Activated naive CD4-positive, alpha-beta T cell treated with anti-CD3 and anti-CD28 coated beads, Interleukin-2, amount 50 U/mL, for 72 hours (primary cell): ENCODE results near the gene SNX1. TPM values are rescaled to one million over a fixed set of nuclear protein-coding genes. Genes with fewer than 3 reads are reported as not detected.
"Not testable (repeated sequence)": the region's sequence is repeated elsewhere in the genome, so short reads cannot be mapped to it uniquely, and the experiment has no call there.

Experiments
- ATAC-seq, 2 donors: fragments of 150-1000 bp; cut with Tn5 transposase; 2 replicates each; pipeline ENCODE4 v1.10.0; 2021; ENCODE audit warnings: mild to moderate bottlenecking in 2 of 2, moderate library complexity in 2 of 2
- DNase-seq, 2 donors: peaks; one replicate each; pipeline ENCODE4 v3.0.0; 2021 to 2022; ENCODE audit warnings: low spot score in 2 of 2
- H3K27ac Mint-ChIP-seq, 2 donors: one replicate each; pipeline ENCODE4 v1.8.0; 2022; ENCODE audit warnings: mild to moderate bottlenecking in 2 of 2, mixed read lengths in 2 of 2
- H3K36me3 Mint-ChIP-seq, 2 donors: one replicate each; pipeline ENCODE4 v1.8.0; 2022; ENCODE audit warnings: mixed read lengths in 2 of 2
- H3K9me3 Mint-ChIP-seq, 2 donors: one replicate each; pipeline ENCODE4 v1.8.0; 2022; ENCODE audit warnings: mixed read lengths in 2 of 2
- total RNA-seq, 2 donors: library from RNA; stranded (reverse); gene quantifications; one replicate each; pipeline ENCODE4 v1.2.3, GENCODE V29; 2022

The SNX1 gene
- total RNA-seq, 2 donors from 2014 or later = 58.8 to 128 TPM

DNA sequence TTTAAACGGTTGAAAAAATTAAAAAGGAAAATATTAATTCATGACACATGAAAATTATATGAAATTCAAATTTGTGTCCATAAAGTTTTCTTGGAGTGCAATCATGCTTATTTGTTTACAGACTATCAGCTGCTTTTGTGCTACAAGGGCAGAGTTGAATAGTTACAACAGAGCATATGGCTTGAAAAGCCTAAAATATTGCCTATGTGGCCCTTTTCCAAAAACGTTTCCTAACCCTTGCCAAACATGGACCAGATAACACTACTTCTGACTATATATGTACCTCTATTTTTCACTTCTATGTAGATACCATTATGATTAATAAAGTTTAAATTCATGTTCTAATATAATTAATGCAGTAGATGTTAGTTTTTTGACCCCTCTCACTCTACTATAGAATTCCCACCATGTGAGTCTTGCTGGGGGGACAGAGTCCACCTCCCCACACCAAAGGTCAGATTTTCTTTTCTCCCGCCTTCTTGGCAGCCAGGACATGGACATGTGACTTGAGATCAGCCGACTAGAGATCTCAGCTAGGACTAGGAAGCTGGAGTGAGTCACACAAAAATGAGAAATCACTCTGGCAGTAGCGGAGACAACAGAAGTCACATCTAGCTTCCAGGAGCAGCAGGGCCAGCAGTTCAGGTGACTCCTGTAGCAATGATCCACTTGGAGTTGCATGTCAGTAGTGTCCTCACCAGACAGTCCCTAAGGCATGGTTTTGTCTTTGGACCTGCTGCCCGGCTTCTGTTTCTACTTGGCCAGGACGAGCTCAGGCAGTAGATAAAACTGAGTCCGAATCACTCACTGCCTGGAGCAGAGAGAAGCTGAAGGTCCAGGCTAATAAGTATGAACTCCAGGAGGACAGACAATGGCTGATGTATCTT, 24.6 kb upstream of the SNX1 start:
- ATAC-seq (no peak), DNase-seq (no peak)
- Mint-ChIP-seq H3K9me3 (no peaks in the 10 kb centered on the region), H3K36me3 (no peaks in the 10 kb centered on the region), H3K27ac (no peak overlapping the region)

DNA sequence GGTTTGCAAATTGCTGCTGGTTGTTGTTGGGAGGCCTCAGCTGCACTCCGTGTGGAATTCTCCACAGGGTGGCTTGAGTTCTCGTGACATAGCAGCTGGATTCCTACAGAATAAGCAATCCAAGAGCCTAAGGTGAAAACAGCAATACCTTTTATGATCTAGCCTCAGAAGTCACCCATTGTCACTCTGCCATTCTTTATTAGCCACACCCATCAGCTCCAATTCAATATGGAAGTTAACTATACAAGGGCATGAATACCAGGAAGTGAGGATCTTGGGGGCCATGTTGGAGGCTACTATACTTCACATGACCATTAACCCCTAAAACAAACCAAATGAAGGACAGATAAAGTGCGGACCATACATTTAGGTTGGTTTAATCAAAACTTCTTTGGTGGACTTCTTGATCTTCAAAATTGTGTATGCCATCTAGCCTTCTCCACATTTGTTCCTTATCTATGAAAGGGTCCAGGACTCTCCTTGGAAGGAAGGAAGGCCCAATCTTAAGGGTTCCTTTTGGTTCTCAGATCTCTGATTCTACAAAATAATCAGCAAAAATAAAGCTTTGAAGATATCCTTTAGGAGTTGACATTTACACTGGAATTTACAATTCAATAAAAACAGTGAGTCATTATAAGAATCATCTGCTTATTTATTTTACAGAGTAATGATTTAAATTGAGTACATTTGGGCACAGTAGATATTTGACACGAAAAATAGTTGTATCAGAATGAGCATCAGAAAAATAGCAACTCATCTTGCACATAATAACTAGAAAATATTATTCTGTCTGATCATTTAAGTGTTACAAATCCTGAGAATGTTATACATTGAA, 23.6 kb upstream of the SNX1 start:
- DNase-seq (no peak), ATAC-seq (no peak)
- H3K27ac Mint-ChIP-seq = no peak overlapping the region
- no peaks in the 10 kb centered on the region for H3K36me3 Mint-ChIP-seq
- H3K9me3 Mint-ChIP-seq = no peaks in the 10 kb centered on the region

DNA sequence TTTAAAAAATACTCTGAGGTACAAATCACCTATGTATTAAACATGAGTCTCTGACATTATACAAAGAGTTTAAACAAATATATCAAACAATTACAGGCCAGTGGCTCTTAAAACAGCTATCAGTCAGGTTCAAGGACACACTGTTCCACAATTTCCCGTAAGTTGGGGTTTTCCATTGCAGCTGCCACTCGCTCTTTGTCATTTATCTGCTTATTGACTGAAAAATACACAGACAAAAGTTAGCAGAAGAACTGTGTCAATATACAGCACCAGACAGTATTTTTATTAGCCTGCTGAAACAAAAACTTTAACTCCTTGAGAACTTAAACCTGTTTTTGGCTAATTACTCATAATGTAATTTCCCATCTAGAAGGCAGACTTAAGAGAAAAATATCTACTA, 23.0 kb upstream of the SNX1 start:
- Mint-ChIP-seq H3K9me3 (no peaks in the 10 kb centered on the region), H3K27ac (no peak overlapping the region), H3K36me3 (peaks cover 0 to 4% of the 10 kb centered on the region in 2 donors)
- ATAC-seq = no peak
- no peak for DNase-seq

DNA sequence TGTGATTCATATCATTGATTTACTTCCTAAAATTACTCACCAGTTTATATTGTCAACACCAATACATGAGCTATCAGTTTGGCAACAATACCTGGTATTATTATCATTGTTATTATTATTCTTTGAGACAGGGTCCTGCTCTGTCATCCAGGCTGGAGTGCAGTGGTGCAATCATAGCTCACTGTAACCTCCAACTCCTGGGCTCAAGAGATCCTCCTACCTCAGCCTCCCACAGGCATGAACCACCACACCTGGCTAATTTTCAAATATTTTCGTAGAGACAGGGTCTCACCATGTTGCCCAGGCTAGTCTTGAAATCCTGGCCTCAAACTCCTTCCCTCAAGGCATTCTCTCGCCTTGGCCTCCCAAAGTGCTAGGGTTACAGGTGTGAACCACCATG, 22.3 kb upstream of the SNX1 start:
- not testable (repeated sequence) for H3K27ac Mint-ChIP-seq, H3K9me3 Mint-ChIP-seq, ATAC-seq, DNase-seq, H3K36me3 Mint-ChIP-seq

DNA sequence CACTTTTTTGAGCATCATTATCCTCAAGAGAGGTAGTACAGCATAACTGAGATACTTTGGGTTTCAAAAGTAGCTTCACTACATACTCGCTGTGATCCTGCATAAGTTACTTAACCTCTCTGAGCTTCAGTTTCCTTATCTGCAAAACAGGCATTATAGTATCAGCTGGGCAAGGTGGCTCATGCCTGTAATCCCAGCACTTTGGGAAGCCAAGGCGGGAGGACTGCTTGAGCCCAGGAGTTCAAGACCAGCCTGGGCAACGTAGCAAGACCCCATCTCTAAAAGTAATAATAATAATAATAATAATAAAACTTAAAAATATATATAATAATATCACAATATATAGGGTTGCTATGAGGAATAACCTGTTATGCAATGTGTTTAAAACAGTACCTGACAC, 13.0 kb upstream of the SNX1 start:
- Mint-ChIP-seq H3K27ac (no peak overlapping the region), H3K36me3 (peaks cover 0 to 11% of the 10 kb centered on the region in 2 donors), H3K9me3 (no peaks in the 10 kb centered on the region)
- DNase-seq (no peak), ATAC-seq (no peak)

DNA sequence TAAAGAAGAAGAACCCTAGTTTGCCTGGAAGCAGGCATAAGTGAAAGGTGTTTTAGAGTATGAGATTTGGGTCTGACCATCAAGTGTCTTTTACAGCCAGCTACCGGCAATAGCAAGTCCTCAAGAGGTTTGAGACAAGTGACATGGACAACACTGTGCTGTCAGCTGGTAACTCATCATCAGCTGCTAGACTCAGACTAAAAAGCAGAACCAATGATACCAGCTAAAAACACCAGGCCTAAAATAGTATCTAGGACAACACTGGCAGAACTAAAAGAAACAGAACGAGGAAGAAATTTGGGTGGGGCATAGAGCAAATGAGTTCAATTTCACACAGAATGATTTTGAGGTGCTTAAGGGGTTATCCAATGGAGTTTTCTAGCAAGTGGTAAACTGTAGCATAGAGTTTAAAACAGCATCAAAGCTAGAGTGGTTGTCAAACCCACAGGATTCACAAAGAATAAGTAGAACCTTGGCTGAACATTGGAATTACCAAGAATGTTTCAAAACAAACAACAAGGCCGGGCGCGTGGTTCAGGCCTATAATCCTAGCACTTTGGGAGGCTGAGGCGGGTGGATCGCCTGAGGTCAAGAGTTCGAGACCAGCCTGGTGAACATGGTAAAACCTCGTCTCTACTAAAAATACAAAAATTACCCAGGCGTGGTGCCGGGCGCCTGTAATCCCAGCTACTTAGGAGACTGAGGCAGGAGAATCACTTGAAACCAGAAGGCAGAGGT, 6.1 kb upstream of the SNX1 start:
- no peak for DNase-seq

DNA sequence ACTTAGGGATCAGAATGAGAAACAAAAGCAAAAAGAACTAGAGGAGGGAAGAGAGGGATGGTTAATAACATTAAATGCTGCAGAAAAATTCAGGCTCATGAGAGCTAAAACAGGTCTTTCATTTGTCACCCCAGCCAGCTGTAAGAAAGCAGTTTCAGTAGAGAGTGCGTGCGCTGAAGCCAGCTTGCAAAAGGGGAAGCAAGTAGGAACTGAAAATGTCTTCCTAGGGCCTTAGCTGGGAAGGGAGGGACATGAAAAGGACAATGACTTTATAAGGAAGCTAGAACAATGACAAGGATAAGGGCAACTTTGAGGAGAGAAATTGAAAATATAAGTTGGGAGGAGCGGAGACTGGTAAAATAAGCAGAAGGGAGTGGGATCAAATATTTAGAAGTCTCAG, 5.3 kb upstream of the SNX1 start:
- no peak for ATAC-seq
- Mint-ChIP-seq H3K9me3 (peaks cover 0 to 4% of the 10 kb centered on the region in 2 donors), H3K27ac (peak overlapping the region in 1 of 2 donors; percentile 3), H3K36me3 (peaks cover 19 to 38% of the 10 kb centered on the region in 2 donors)
- DNase-seq = no peak

More for the DNA sequence above, 6.1 kb upstream of the SNX1 start:
- no peak for ATAC-seq
- Mint-ChIP-seq H3K9me3 (peaks cover 0 to 4% of the 10 kb centered on the region in 2 donors), H3K27ac (peak overlapping the region; percentile 31 to 59), H3K36me3 (peaks cover 19 to 38% of the 10 kb centered on the region in 2 donors)

DNA sequence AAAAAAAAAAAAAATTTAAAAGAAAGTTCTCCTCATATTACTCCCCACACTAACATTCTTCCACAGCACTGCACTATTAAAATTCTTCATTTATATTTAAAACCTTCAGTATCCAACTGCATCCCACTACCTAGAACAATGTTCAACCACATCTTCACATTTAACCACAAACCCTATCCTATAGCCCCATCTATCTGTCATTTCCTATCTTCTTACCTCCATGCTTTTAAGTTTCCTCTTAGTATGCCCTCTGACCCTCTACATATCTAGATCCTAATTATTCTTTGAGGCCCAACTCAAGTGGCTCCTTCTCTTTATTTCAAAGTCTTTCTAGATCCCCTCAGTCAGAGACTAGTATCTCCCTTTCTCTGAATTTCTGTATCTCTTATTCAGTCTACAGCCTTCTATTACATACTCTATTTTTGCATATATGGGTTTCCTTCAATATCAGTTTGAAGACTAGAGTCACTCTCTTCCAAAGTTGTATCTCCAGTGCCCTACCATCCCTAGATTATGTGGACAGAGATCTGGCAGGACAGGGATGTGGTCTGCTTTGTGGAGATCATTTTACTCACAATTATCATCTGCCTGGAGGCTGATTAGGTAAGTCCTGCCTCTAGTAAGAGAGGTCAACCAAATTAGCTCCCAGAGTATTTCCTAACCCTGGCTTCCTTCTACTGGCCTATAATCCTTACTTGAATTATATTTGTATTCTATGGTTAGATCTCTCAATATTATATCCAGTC, 3.5 kb upstream of the SNX1 start:
- DNase-seq (no peak), ATAC-seq (no peak)
- Mint-ChIP-seq H3K27ac (peak overlapping the region; percentile 97 to 99), H3K9me3 (peaks cover 0 to 4% of the 10 kb centered on the region in 2 donors), H3K36me3 (peaks cover 19 to 38% of the 10 kb centered on the region in 2 donors)

DNA sequence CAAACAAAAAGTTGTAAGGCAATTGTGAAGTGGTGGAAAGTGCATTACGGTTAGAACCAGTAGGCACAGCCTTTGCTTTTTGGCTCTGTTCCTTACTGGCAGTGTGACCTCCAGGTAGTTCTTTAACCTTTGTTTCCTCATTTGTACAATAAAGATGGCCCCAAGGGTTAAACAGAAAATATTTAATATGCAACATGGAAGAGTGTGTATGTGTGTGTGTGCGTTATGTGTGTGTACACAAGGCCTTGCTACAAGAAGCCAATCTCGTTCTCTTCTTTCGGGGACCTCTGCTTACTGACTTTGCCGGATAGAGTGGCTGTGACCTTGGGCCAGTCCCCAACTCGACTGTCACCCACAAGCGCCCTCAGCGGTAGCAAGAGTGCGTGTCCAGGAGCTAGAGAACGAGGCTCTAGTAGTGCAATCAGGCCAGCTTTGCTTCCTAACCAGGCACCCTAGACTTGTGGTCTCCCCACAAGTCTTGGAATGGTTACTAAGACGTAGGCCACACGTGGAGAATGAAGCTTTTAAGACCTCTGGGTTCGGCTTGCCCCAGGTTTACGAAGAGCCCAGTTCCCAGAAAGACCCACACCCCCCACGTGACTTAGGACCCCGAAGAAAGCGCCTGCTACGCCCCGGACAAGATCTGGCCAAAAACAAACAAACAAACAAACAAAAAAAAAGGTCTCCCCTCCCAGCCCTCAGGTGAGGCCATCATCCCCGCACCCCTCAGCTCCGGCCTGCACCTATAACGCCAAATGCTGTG, 2.7 kb upstream of the SNX1 start:
- ATAC-seq (peak; percentile 2 to 51), DNase-seq (peak; percentile 43 to 67)
- Mint-ChIP-seq H3K36me3 (peaks cover 17 to 32% of the 10 kb centered on the region in 2 donors), H3K27ac (peak overlapping the region; percentile 97 to 99), H3K9me3 (peaks cover 0 to 1% of the 10 kb centered on the region in 2 donors)

DNA sequence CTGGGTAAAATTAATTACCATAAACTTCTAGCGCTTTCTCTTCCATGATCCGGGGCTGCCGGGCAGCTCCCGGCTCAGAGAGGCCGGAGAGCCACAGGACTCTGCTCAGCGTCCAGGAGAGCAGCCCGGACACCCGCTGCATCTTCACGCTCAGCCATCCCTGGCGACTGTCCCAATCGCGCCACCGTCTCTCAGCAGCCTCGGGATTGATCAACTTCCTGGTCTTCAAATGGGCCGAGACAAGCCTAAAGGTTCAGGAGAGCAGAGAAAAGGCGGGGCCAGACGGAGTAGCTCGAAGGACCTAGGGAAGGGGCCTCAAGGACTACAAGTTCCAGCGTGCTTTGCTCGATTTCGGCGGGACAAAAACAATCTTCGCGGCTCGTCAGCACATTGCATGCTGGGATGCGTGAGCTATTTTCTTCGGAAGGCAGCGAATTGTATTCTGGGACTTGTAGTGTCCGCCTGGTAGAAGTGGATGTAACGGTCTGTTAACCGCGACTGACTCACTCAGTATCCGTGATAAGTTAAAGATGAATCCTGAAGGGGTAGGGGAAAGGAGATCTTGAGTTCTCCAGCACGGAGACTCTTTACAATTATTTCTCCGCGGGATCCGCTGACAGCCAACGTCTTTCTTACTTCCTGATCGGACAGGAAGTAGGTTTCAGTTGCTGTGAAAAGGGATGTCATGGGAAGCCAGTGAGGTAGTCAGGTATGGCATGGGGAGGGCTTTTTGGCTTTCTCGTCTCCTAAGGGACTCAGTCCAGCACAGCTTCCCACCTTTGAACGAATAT, 2.0 kb upstream of the SNX1 start, which contains the start of gene CIAO2A:
TSS of gene CIAO2A (minus strand) at position 212 of the 791 bp plus-strand sequence. CDS start at position 142, 70 bp downstream.
- peak; percentile 77 to 86 for ATAC-seq
- peak; percentile 87 to 93 for DNase-seq
- Mint-ChIP-seq H3K27ac (peak within 1 kb of the TSS; percentile 97 to 99), H3K9me3 (no peaks in the 10 kb centered on the region), H3K36me3 (peaks cover 14 to 28% of the 10 kb centered on the region in 2 donors)

DNA sequence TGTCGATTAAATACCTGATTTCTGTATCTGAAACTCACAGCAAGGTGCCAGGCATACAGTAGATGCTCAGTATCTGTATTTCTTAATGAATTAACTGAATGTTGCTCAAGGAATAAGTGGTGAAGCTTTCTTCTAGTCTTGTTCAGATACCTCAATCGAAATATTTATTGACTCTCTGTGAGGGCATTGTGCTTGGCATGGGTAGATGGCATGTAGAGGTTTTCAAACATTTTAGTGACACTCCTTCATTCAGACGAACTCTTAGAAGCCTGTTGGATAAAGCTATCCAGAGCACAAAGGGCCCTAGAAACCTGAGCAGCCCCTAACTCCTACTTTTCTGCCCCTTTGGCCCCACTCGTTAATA, 369 bp upstream of the SNX1 start:
- no peak for DNase-seq
- ATAC-seq = no peak
- peak overlapping the region; percentile 97 to 99 for H3K27ac Mint-ChIP-seq
- H3K36me3 Mint-ChIP-seq = peaks cover 14 to 18% of the 10 kb centered on the region in 2 donors
- no peaks in the 10 kb centered on the region for H3K9me3 Mint-ChIP-seq

DNA sequence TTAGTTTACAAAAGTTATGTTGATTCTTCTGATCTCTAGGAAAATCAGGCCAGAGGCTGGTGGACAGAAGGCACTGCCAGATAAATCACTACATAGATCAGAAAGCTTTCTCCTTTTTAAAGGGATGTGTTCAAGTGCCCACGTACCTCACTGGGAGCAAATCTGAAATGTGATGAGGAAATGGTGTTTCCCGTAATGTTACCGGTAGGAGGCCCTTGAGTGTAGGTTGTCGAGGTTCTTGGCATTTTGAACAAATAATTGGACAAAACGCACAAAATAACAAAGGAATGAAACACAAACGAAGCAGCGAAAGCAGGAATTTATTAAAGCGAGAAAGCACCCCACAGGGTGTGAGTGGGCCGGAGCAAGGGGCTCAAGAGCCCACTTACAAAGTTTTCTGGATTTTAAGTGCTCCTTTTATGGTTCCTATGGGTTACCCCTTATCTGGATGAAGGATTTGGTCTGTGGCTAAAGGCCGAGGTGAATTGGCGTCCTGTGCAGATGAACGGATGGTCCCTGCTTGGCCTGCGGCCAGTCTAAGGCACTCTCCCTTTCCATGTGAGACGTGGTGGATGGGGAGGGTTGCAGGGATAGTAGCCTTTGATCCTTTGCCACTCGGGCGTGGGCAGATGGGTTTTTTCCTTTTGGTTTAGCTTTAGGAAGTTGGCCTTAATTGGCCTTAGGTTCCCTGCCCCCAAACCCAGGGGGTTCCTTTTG, 1.0 kb downstream of the SNX1 start:
- ATAC-seq (no peak), DNase-seq (no peak)
- H3K9me3 Mint-ChIP-seq = no peaks in the 10 kb centered on the region
- peak overlapping the region; percentile 97 to 99 for H3K27ac Mint-ChIP-seq
- H3K36me3 Mint-ChIP-seq = peaks cover 14 to 18% of the 10 kb centered on the region in 2 donors

DNA sequence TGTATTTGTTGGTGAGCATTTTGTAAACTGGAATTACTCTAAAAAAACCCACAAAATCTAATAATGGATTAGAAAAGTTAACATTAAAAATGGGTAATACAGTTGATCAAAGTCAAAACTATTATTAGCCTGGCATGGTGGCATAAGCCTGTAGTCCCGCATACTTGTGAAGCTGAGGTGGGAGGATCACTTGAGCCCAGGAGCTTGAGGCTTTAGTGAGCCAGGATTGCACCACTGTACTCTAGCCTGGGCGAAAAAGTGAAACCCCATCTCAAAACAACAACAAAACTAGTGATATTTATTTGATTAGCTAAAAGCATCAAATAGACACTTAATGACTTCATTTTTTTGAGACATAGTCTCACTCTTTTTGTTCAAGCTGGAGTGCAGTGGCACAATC, 3.6 kb downstream of the SNX1 start:
- H3K36me3 Mint-ChIP-seq = peaks cover 0 to 16% of the 10 kb centered on the region in 2 donors
- ATAC-seq (no peak), DNase-seq (no peak)
- H3K27ac Mint-ChIP-seq = no peak overlapping the region
- peaks cover 0 to 4% of the 10 kb centered on the region in 2 donors for H3K9me3 Mint-ChIP-seq

DNA sequence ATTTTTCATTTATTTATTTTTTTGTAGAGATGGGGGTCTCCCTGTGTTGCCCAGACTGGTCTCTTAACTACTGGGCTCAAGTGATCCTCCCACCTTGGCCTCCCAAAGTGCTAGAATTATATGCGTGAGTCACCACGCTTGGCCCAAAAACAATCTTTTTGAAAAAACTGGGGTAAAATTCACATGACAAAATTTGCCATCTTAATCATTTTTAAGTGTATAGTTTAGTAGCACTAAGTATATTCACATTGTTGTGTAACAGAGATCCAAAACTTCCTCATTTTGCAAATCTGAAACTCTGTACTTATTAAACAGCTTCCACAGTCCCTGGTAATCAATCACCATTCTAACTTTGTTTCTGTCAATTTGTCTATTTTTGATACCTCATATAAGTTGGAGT, 5.2 kb downstream of the SNX1 start:
- no peak for DNase-seq
- Mint-ChIP-seq H3K27ac (no peak overlapping the region), H3K36me3 (peaks cover 0 to 16% of the 10 kb centered on the region in 2 donors), H3K9me3 (peaks cover 0 to 4% of the 10 kb centered on the region in 2 donors)
- no peak for ATAC-seq
